ENCODE measurements around the gene ALKBH7. TPM values are rescaled to one million over a fixed set of nuclear protein-coding genes. Genes with fewer than 3 reads are reported as not detected.

The ALKBH7 gene
- total and polyA plus RNA-seq, 2 of the 13 experiments (the other 11 are each of a cell fraction or from before 2014, with no cell fraction given) = 29.6 to 45.9 TPM

GRCh38 chr19:6373096-6373812, 660 bp downstream of the ALKBH7 start:
- peaks cover 6 to 12% of the 10 kb centered on the region in 2 experiments; a peak in 3 of 5 replicates for H3K36me3 ChIP-seq (replicated peaks in 1 of 2; ENCODE audit: control insufficient read depth in 1 of 2, insufficient read depth in 2 of 2, low read length in 2 of 2)
- BruUV-seq (replicated peaks) = no TSS peak
- H3K4me1 ChIP-seq (ENCODE audit: insufficient read depth, low read length) = peaks cover 14% of the 10 kb centered on the region
- no peaks in the 10 kb centered on the region for H3K9me3 ChIP-seq (ENCODE audit: low read length)
- H3K27me3 ChIP-seq (ENCODE audit: control insufficient read depth in 1 of 2, insufficient read depth in 2 of 2, low read length in 2 of 2) = no peaks in the 10 kb centered on the region
- H3K4me2 ChIP-seq (ENCODE audit: low read depth, low read length) = peak overlapping the region; percentile 74
- WGBS (ENCODE audit: low lambda C conversion rate) = 6% methylated on average over 23 of the region's 53 CpGs
- CTCF ChIA-PET (ENCODE audit: low intra/inter-chr PET ratio, low total read pairs) = no interaction called here
- in situ Hi-C loops (cut with HindIII; ENCODE audit: extremely low pct_ligation_motif_present, low pct_unique_long_range_greater_than_20kb) (no loop called here), intact Hi-C loops (cut with micrococcal nuclease; ENCODE audit: unreplicated experiment) (no loop called here)
- H3K9ac ChIP-seq (ENCODE audit: insufficient read depth, low read depth, low read length) = peak overlapping the region; percentile 98
- DNase-seq (ENCODE audit: low spot score) (peak; percentile 88), ATAC-seq (peak; percentile 74), FAIRE-seq (no peak)
- H3K27ac ChIP-seq (ENCODE audit: extremely low read length, insufficient read depth, low read length) = peak overlapping the region; percentile 100
- no peaks in the 10 kb centered on the region for H4K20me1 ChIP-seq (ENCODE audit: insufficient read depth, low read length)
- peak overlapping the region; percentile 88 to 98 (median 89) for H3K4me3 ChIP-seq (replicated peaks in 1 of 3; ENCODE audit: insufficient read depth in 1 of 3, low read depth in 2 of 3, low read length in 3 of 3)
- POLR2A ChIA-PET = interaction anchor here (0.7 to 4.3 kb wide), 13 partner anchors 11 to 696 kb away, joined by 3 to 80 read pairs (median 4); partner anchors contain the start of genes CLPP, GTF2F1, KHSRP and SLC25A23
- no peak overlapping the region for H2AFZ ChIP-seq (ENCODE audit: low read length)
- no peaks in the 10 kb centered on the region for H3K79me2 ChIP-seq (ENCODE audit: insufficient read depth, low read length)
- TF ChIP-seq HNF1B (CRISPR knock-in tag; IDR thresholded peaks at IDR 0.05) = 0 out of 2 replicates have a peak, but pooled peaks have one; percentile 1
- TF ChIP-seq ZNF3 (CRISPR knock-in tag; IDR thresholded peaks at IDR 0.05) = no peak
- 0 out of 2 replicates have a peak, but pooled peaks have one; percentile 12 for TF ChIP-seq KDM5A (IDR thresholded peaks at IDR 0.05; ENCODE audit: borderline replicate concordance, low read length)
- peak; percentile 10 for TF ChIP-seq ZFX (CRISPR knock-in tag; IDR thresholded peaks at IDR 0.05; ENCODE audit: low read depth)
- TF ChIP-seq POLR2A (IDR thresholded peaks at IDR 0.05; ENCODE audit: insufficient read depth in 1 of 2, low read depth in 2 of 2, low read length in 2 of 2) = 0 out of 4 replicates have a peak, but pooled peaks of 1 of the 2 experiments have one; percentile 8
- TF ChIP-seq SKI (IDR thresholded peaks at IDR 0.05; ENCODE audit: partially characterized antibody) = no peak
- TF ChIP-seq ZNF891 (CRISPR knock-in tag; IDR thresholded peaks at IDR 0.05) = no peak
- TF ChIP-seq LCORL (IDR thresholded peaks at IDR 0.05) = no peak
- TF ChIP-seq LCORL (CRISPR knock-in tag; IDR thresholded peaks at IDR 0.05) = 0 out of 2 replicates have a peak, but pooled peaks have one; percentile 9
- TF ChIP-seq ZNF556 (CRISPR knock-in tag; IDR thresholded peaks at IDR 0.05; ENCODE audit: borderline replicate concordance) = 0 out of 2 replicates have a peak, but pooled peaks have one; percentile 2
- TF ChIP-seq MXI1 (IDR thresholded peaks at IDR 0.05; ENCODE audit: borderline replicate concordance, low read depth, low read length) = peak; percentile 70; the same call in 1 of the 3 replicates
- peak; percentile 8 for TF ChIP-seq HNRNPK (IDR thresholded peaks at IDR 0.05; ENCODE audit: low read depth, low read length, poor library complexity, severe bottlenecking)
- TF ChIP-seq BATF2 (CRISPR knock-in tag; IDR thresholded peaks at IDR 0.05) = no peak
- no peak for TF ChIP-seq CENPBD1 (CRISPR knock-in tag; IDR thresholded peaks at IDR 0.05; ENCODE audit: borderline replicate concordance, low read depth)
- TF ChIP-seq ZNF788 (CRISPR knock-in tag; IDR thresholded peaks at IDR 0.05; ENCODE audit: borderline replicate concordance) = 0 out of 2 replicates have a peak, but pooled peaks have one; percentile 2
- no peak for TF ChIP-seq HES4 (CRISPR knock-in tag; IDR thresholded peaks at IDR 0.05; ENCODE audit: borderline replicate concordance)
- TF ChIP-seq, protein P1, sequence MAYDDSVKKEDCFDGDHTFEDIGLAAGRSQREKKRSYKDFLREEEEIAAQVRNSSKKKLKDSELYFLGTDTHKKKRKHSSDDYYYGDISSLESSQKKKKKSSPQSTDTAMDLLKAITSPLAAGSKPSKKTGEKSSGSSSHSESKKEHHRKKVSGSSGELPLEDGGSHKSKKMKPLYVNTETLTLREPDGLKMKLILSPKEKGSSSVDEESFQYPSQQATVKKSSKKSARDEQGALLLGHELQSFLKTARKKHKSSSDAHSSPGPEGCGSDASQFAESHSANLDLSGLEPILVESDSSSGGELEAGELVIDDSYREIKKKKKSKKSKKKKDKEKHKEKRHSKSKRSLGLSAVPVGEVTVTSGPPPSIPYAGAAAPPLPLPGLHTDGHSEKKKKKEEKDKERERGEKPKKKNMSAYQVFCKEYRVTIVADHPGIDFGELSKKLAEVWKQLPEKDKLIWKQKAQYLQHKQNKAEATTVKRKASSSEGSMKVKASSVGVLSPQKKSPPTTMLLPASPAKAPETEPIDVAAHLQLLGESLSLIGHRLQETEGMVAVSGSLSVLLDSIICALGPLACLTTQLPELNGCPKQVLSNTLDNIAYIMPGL (CRISPR knock-in tag; IDR thresholded peaks at IDR 0.05; ENCODE audit: borderline replicate concordance in 1 of 2, low read depth in 1 of 2) = no peak
